HG02943 (cell line): Measurements from ENCODE around the gene CSRP3.
"Not testable (repeated sequence)": the region's sequence is repeated elsewhere in the genome, so short reads cannot be mapped to it uniquely, and the experiment has no call there.

ENCODE experiments used
- ATAC-seq: cut with Tn5 transposase; IDR thresholded peaks from one replicate; pipeline ENCODE4 v1.9.1; 2021; ENCODE audit warnings: mild to moderate bottlenecking, low read depth, moderate library complexity; ENCODE audit not compliant: unreplicated experiment

CSRP3 gene

DNA sequence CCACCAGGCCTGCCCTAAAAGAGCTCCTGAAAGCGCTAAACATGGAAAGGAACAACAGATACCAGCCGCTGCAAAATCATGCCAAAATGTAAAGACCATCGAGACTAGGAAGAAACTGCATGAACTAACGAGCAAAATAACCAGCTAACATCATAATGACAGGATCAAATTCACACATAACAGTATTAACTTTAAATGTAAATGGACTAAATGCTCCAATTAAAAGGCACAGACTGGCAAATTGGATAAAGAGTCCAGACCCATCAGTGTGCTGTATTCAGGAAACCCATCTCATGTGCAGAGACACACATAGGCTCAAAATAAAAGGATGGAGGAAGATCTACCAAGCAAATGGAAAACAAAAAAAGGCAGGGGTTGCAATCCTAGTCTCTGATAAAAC lies 64.9 kb downstream of the CSRP3 start:
- ATAC-seq, result not testable (repeated sequence)

DNA sequence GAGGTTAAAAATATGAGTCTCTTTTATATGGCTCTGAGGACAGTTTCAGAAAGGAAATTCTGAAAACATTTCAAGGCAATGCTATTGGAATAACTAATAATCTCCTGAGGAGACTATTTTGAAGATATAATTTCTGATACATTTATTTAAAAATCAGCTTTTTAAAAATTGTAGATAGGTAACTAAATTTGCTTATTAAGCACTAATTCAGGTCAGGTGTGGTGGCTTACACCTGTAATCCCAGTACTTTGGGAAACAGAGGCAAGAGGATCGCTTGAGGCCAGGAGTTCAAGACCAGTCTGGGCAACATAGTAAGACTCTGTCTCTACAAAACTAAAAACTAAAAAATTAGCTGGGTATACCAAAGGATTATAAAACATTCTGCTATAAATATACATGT lies 67.8 kb downstream of the CSRP3 start:
- ATAC-seq, result no peak
